ENCODE results near the gene KRTAP10-3. TPM values are rescaled to one million over a fixed set of nuclear protein-coding genes. Genes with fewer than 3 reads are reported as not detected.
"Not testable (repeated sequence)": the region's sequence is repeated elsewhere in the genome, so short reads cannot be mapped to it uniquely, and the experiment has no call there.

KRTAP10-3 gene
- total RNA-seq, 3 donors from 2014 or later, result not detected

GRCh38 chr21:44583089-44583799, 24.6 kb upstream of the KRTAP10-3 start:
- intact Hi-C loops (cut with DNase I, micrococcal nuclease), result no loop called here
- Histone ChIP-seq H3K36me3 (ENCODE audit: low read depth) (no peaks in the 10 kb centered on the region), H3K9me3 (peaks cover 9% of the 10 kb centered on the region), H3K4me1 (ENCODE audit: low read depth) (no peaks in the 10 kb centered on the region), H3K4me3 (no peak overlapping the region)
- TF ChIP-seq CTCF (IDR thresholded peaks at IDR 0.05), result no peak
- ATAC-seq, result no peak
- DNase-seq, result no peak

GRCh38 chr21:44582055-44582454, 23.5 kb upstream of the KRTAP10-3 start:
- ATAC-seq, result no peak
- Histone ChIP-seq H3K36me3 (ENCODE audit: low read depth) (no peaks in the 10 kb centered on the region), H3K9me3 (peaks cover 9% of the 10 kb centered on the region), H3K4me3 (no peak overlapping the region), H3K4me1 (ENCODE audit: low read depth) (no peaks in the 10 kb centered on the region)
- intact Hi-C loops (cut with DNase I, micrococcal nuclease), result no loop called here
- TF ChIP-seq CTCF (IDR thresholded peaks at IDR 0.05), result no peak
- DNase-seq, result no peak

- intact Hi-C loops (cut with DNase I, micrococcal nuclease), result no loop called here
- ATAC-seq (no peak), DNase-seq (no peak)
- no peaks in the 10 kb centered on the region for H3K4me1 ChIP-seq (ENCODE audit: low read depth)
- no peak overlapping the region for H3K4me3 ChIP-seq
- TF ChIP-seq CTCF (IDR thresholded peaks at IDR 0.05), result no peak
- peaks cover 12% of the 10 kb centered on the region for H3K9me3 ChIP-seq
- H3K36me3 ChIP-seq (ENCODE audit: low read depth), result no peaks in the 10 kb centered on the region
Measured at GRCh38 chr21:44581158-44581557, 22.6 kb upstream of the KRTAP10-3 start.

- H3K4me3 ChIP-seq; H3K36me3 ChIP-seq (ENCODE audit: low read depth); H3K4me1 ChIP-seq (ENCODE audit: low read depth); intact Hi-C loops (cut with DNase I, micrococcal nuclease): not testable (repeated sequence)
- peaks cover 12% of the 10 kb centered on the region for H3K9me3 ChIP-seq
- DNase-seq, result peak in 2 of 3 donors; percentile 21 to 63
- ATAC-seq, result peak; percentile 68
Measured at GRCh38 chr21:44580231-44580821, 21.7 kb upstream of the KRTAP10-3 start, which contains the start of gene KRTAP10-5. KRTAP10-5 (minus strand) TSS chr21:44580604; CDS start chr21:44580578, 26 bp downstream.

GRCh38 chr21:44579833-44580144, 21.2 kb upstream of the KRTAP10-3 start:
- H3K4me3 ChIP-seq, result no peak overlapping the region

More at GRCh38 chr21:44579833-44580144, 21.2 kb upstream of the KRTAP10-3 start:
- H3K9me3 ChIP-seq, result peaks cover 12% of the 10 kb centered on the region
- H3K4me1 ChIP-seq (ENCODE audit: low read depth), result peaks cover under 1% of the 10 kb centered on the region
- DNase-seq (no peak), ATAC-seq (no peak)
- intact Hi-C loops (cut with DNase I, micrococcal nuclease), result no loop called here
- no peak for TF ChIP-seq CTCF (IDR thresholded peaks at IDR 0.05)
- no peaks in the 10 kb centered on the region for H3K36me3 ChIP-seq (ENCODE audit: low read depth)

All from mucosa of descending colon (tissue), 3 donors.